AG04450 (cell line): ENCODE results near the gene SLC51B. TPM values are rescaled to one million over a fixed set of nuclear protein-coding genes. Genes with fewer than 3 reads are reported as not detected.

Experiments
- CTCF ChIA-PET: fragments of 300-600, 350-600 bp; formaldehyde crosslinking; extraction: SDS; loops from one replicate; lab custom pipeline; 2022; ENCODE audit warnings: antibody characterized with exemption, inconsistent platforms; lab: Charles Lee
- POLR2A ChIA-PET: fragments of 350-600 bp; formaldehyde crosslinking; extraction: SDS; loops from one replicate; lab custom pipeline; 2021; ENCODE audit warnings: antibody characterized with exemption, inconsistent platforms; lab: Yijun Ruan, JAX
- DNase-seq: peaks from one replicate; pipeline ENCODE4 v3.0.0-alpha.2; 2011; ENCODE audit warnings: low read depth, low spot score
- H3K27ac ChIP-seq: one replicate; pipeline ENCODE4 v1.5.1; 2012; ENCODE audit warnings: low read depth, low read length, control low read depth
- H3K27me3 ChIP-seq: one replicate; pipeline ENCODE4 v1.6.0; 2012; ENCODE audit warnings: low read length; ENCODE audit not compliant: control insufficient read depth, insufficient read depth
- H3K4me3 ChIP-seq: 2 replicates; pipeline ENCODE4 v1.5.1; 2011; ENCODE audit warnings: mild to moderate bottlenecking, low read depth, low read length, control low read depth
- H3K9me3 ChIP-seq: 2 replicates; pipeline ENCODE4 v1.5.1; 2012; ENCODE audit warnings: low read length; ENCODE audit not compliant: control insufficient read depth, insufficient read depth
- polyA plus RNA-seq: library from polyadenylated mRNA; depleted of rRNA; stranded (reverse); fragments of >200 nt; gene quantifications from 2 replicates; pipeline ENCODE4 v1.2.3, GENCODE V29; 2011
- TF ChIP-seq, protein P1 (sequence below): IDR thresholded peaks from 2 replicates; pipeline ENCODE4 v1.5.1; 2011; ENCODE audit warnings: low read depth, low read length, control low read depth, inconsistent platforms

The SLC51B gene
- polyA plus RNA-seq, 1 experiment = 0.61 TPM

DNA sequence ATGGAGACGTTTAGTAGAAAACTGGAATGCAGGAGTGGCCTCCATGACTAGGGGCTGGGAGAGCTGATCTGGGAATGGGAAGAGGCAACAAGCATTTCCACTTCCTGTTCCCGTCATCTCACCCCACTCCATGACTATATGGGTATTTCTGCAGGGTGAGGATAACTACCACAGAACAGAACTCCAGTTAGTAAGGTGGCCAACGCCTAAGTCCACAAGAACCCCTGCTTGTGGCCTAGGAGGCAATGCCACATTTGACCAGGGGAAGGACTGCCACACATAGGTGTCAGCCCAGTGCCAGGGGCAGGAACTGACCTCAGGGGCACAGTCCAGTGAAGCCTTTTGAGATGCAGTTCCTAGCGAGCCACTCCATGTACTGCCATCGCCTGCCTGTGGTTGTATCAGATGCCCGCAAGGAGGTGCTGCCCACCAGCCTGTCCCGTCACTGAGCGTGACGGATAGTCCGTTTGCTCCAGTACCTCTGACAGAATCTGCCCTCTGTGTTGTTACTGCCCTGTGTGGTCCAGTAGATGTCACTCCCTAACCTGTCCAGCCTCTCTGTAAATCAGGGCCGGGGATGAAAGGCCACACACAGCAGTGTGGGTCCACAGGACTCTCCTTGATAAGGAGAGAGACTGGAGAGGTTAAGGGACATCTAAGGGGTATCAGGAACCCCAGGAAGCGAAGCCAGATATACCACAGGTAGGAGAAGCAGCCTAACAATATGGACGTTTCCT lies 12.2 kb upstream of the SLC51B start:
- Histone ChIP-seq H3K27me3 (no peaks in the 10 kb centered on the region), H3K4me3 (no peak overlapping the region), H3K9me3 (peaks cover 3% of the 10 kb centered on the region; the same call in 1 of the 2 replicates), H3K27ac (no peak overlapping the region)
- no peak for DNase-seq
- ChIA-PET CTCF (interaction anchor here (0.6 to 6.6 kb wide), 23 partner anchors 11 to 265 kb away, joined by 3 to 78 read pairs (median 7); partner anchors contain the start of genes KBTBD13, PDCD7 and UBAP1L), POLR2A (interaction anchor here (1.4 kb wide), 1 partner anchor 51 kb away, joined by 4 read pairs; no protein-coding TSS in a partner anchor)
- TF ChIP-seq, protein P1, sequence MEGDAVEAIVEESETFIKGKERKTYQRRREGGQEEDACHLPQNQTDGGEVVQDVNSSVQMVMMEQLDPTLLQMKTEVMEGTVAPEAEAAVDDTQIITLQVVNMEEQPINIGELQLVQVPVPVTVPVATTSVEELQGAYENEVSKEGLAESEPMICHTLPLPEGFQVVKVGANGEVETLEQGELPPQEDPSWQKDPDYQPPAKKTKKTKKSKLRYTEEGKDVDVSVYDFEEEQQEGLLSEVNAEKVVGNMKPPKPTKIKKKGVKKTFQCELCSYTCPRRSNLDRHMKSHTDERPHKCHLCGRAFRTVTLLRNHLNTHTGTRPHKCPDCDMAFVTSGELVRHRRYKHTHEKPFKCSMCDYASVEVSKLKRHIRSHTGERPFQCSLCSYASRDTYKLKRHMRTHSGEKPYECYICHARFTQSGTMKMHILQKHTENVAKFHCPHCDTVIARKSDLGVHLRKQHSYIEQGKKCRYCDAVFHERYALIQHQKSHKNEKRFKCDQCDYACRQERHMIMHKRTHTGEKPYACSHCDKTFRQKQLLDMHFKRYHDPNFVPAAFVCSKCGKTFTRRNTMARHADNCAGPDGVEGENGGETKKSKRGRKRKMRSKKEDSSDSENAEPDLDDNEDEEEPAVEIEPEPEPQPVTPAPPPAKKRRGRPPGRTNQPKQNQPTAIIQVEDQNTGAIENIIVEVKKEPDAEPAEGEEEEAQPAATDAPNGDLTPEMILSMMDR = peak; percentile 71

DNA sequence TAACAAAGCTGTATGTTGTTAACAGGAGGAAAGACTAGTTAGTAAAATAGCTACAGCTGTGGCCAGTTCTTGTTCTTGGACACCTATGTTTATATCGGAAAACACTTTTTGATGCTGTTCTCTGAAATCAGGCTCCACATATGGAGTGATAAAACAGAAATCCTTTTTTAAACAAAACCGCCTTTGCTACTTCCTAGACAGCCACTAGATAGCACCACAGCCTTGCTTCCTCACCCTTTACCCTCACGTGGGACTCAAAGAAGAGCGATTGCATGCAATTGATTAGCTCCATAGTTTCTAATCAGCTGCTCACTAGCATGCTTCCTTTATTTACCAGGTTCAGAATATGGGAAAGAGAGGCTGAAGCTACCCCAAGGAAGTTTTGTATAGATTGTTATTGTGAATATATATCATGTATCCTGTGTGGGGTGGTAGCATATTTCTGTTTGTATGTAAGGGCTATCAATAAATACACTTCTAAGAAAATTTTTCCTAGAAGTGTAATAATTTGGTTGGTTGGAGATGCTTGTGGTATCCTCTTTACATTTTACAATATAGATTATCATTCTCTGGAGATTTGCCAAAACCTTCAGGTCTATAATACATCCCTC lies 11.4 kb upstream of the SLC51B start:
- Histone ChIP-seq H3K27me3 (no peaks in the 10 kb centered on the region), H3K27ac (no peak overlapping the region), H3K4me3 (no peak overlapping the region), H3K9me3 (peaks cover 3% of the 10 kb centered on the region; the same call in 1 of the 2 replicates)
- DNase-seq = no peak
- TF ChIP-seq, protein P1 = peak; percentile 82
- ChIA-PET POLR2A (interaction anchor here (0.6 to 1.4 kb wide), 5 partner anchors 9 to 152 kb away, joined by 3 to 5 read pairs (median 4); partner anchors contain the start of gene CLPX), CTCF (interaction anchor here (0.5 to 6.6 kb wide), 40 partner anchors 10 to 807 kb away, joined by 3 to 78 read pairs (median 4); partner anchors contain the start of genes KBTBD13, PDCD7 and UBAP1L)

DNA sequence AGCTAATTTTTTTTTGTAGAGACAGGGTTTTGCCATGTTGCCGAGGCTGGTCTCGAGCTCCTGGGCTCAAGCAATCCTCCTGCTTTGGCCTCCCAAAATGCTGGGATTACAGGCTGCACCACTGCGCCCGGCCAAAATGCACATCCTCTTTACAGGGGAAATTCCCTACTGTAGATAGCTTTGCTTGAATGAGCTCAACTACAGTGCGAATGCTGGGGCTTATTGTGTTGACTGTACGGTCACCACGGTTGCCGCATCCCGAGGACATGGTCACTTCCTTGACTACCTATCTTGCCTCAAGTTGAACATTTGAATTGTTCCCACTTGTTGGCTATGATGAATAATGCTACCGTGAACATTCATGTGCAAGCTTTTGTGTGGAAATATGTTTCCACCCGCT lies 10.5 kb upstream of the SLC51B start:
- Histone ChIP-seq H3K9me3 (no peaks in the 10 kb centered on the region), H3K27ac (no peak overlapping the region), H3K27me3 (no peaks in the 10 kb centered on the region), H3K4me3 (no peak overlapping the region)
- ChIA-PET POLR2A (interaction anchor here (1.0 to 1.1 kb wide), 2 partner anchors 8 to 151 kb away, joined by 4 to 5 read pairs; partner anchors contain the start of gene CLPX), CTCF (interaction anchor here (1.0 to 6.6 kb wide), 16 partner anchors 9 to 265 kb away, joined by 3 to 78 read pairs (median 7); partner anchors contain the start of genes KBTBD13 and UBAP1L)
- DNase-seq = no peak
- TF ChIP-seq, protein P1 = no peak

DNA sequence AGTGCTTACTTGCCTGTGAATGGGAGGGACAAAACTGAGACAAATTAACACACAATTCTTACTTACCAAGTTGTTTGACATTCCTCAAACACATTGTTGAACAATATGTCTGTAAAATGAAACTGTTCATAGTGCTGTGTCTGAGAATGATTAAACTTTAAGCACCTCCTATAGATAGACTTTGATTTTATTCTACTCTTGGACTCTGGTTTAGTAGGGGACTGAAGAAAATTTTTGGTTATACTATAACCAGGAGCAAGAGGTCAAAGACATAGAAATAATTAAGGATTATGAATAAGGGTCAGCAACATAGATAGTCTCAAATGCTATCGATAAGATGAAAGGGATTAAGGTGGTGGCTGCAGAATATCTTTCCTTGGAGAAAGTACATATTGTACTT lies 7.9 kb upstream of the SLC51B start:
- TF ChIP-seq, protein P1 = no peak
- Histone ChIP-seq H3K27me3 (no peaks in the 10 kb centered on the region), H3K4me3 (no peak overlapping the region), H3K27ac (no peak overlapping the region), H3K9me3 (no peaks in the 10 kb centered on the region)
- CTCF ChIA-PET = no interaction called here
- no peak for DNase-seq
- POLR2A ChIA-PET = interaction anchor here (0.7 kb wide), 1 partner anchor 48 kb away, joined by 6 read pairs; no protein-coding TSS in a partner anchor
